Suppressor macrophage (primary cell): ENCODE measurements around the gene NEURL2.
"Not testable (repeated sequence)": the region's sequence is repeated elsewhere in the genome, so short reads cannot be mapped to it uniquely, and the experiment has no call there.

Experiments used
- DNase-seq, 4 experiments: peaks; one replicate each; pipeline ENCODE4 v3.0.0-alpha.2; 2020 to 2022

NEURL2 gene

GRCh38 chr20:45899046-45899835 is 8.2 kb upstream of the NEURL2 start:
- no peak for DNase-seq

GRCh38 chr20:45898285-45898684 is 7.3 kb upstream of the NEURL2 start:
- DNase-seq: no peak

- DNase-seq: no peak
Observed at GRCh38 chr20:45897692-45898091, 6.7 kb upstream of the NEURL2 start.

DNA sequence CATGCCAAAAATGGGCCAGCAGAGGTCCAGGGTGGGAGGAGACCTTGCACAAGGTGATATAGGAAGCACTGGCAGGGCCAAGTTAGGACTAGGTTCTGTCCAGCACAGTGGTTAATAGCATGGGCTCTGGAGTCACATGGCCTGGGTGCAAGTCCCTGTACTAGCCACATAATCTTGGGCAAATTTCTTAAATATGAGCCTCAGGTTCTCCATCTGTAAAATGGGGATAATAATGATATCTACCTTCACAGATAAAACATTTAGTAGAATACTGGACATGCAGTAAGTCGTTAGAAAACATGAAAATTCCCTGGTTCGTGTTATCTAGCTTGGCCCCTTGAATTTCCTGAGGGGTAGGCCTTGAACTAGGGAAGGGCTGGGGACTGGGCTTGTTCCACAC is 6.3 kb upstream of the NEURL2 start:
- no peak for DNase-seq

DNA sequence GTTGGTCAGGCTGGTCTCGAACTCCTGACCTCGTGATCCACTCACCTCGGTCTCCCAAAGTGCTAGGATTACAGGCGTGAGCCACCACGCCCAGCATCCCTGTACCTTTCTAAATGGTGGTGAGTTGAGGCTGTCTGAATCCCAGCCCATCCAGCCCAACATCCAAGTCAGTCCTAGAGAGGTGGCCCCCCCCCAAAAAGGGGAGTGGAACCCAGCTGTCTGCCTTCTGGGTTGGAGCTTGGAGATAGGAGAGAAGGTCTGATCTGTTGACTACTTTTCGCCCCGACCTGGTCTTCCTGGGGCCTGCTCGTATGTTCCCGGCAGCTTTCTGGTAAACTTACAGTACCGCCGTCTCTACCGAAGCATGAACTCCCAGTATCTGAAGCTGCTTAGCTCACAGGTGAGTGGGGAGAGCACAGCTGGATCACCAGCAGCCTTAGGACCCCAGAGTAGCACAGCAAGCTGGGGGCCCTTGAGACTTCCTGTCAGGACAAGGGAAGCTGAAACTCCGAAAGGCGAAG is 5.7 kb upstream of the NEURL2 start:
- DNase-seq: no peak

GRCh38 chr20:45894797-45895196 is 3.8 kb upstream of the NEURL2 start:
- no peak for DNase-seq

GRCh38 chr20:45893831-45894230 is 2.8 kb upstream of the NEURL2 start:
- no peak for DNase-seq

- DNase-seq: peak in 3 of 4 experiments; percentile 18 to 33 (median 21)
Observed at GRCh38 chr20:45892828-45893500, 2.0 kb upstream of the NEURL2 start.

DNA sequence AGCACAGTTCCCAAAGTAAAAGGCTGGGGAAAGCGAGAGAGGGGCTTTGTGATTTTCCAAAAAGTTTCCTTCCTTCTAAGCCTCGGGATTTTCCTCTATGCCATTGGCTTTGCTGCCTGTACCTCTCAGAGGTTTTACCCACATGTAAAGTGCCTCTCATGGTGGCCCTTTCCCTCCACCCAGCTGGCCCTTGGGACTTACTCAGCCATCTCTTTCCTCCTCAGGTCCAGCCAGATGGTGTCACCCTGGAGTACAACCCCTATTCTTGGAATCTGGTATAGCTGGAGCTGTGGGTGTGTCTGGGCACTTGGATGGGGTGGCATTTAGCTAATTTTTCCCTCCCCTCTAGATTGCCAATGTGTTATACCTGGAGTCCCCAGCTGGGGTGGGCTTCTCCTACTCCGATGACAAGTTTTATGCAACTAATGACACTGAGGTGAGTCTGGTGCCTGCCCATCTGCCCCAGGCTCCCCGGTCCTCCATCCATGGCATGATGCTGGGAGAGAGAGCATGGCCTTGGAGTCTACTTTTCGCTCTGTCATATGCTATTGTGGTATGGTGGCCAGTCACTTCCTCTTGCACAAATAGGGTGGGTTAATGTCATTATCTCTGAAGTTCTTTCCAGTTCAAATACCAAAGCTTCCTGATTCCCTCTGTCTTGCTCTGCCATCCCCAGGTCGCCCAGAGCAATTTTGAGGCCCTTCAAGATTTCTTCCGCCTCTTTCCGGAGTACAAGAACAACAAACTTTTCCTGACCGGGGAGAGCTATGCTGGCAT is 1.2 kb upstream of the NEURL2 start:
- DNase-seq: peak; percentile 26 to 63 (median 58)

GRCh38 chr20:45890077-45890984 is 677 bp downstream of the NEURL2 start:
- peak; percentile 78 to 88 (median 82) for DNase-seq

- DNase-seq: no peak
Observed at GRCh38 chr20:45888681-45889080, 2.3 kb downstream of the NEURL2 start.

GRCh38 chr20:45887346-45887715 is 3.7 kb downstream of the NEURL2 start, which contains the start of gene SPATA25:
Gene SPATA25, minus strand, starts transcription at chr20:45887622. Its CDS starts 32 bp downstream, at chr20:45887590.
- DNase-seq: no peak

DNA sequence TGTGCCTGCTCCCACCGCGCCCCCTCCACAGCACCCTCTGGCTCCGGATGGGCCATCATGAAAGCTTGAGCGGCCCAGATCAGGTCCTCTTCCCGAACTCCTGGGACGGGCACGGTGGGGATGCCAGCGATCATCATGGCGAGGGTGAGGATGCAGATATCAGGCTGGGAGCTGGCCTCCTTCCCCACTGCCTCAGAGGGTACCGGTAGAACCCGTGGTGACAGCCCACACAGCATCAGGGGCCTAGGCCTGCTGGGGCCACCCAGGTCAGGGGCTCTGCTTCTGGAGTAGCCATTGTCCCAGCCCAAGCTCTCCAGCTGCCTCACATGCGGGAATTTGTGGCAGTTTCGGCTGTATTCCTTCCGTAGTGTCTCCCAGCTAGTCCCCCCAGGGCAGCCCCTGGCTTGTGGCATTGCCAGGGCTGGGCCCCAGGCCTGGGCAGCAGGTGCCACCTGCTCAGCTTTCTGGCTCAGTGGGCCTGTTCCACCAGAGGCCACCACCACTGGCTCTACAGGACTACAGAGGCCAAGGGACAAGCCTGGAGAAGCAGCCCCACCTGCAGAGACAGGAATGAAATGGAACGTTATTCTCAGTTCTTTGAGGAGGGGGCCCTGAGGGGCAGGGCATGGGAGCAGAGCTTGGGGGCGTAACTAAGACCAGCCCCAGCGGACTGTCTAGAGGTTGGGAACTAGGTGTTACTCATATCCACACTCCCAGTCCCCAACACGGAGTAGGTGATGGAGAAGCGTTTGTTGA is 4.2 kb downstream of the NEURL2 start:
- no peak for DNase-seq

GRCh38 chr20:45883100-45883469 is 7.9 kb downstream of the NEURL2 start:
- DNase-seq: no peak

DNA sequence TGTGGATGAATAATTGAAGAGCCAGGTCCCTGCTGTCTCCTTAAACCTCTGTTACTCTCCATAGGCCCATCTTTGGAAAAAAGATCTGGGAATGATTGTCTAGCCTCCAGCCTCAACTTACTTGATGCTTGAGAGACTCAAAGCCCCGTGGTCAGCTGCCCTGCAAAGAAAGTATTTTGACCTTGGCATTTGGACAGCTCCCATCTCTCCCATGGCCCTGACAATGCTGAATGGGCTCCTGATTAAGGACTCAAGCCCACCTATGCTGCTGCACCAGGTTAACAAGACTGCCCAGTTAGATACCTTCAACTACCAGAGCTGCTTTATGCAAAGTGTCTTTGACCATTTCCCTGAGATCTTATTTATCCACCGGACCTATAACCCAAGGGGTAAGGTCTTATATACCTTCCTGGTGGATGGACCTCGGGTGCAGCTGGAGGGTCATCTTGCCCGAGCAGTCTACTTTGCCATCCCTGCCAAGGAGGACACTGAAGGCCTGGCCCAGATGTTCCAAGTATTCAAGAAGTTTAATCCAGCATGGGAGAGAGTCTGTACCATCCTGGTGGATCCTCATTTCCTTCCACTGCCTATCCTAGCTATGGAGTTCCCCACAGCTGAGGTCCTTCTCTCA is 8.4 kb downstream of the NEURL2 start:
- DNase-seq: no peak

- peak; percentile 99 for DNase-seq
Observed at GRCh38 chr20:45880988-45881788, 9.8 kb downstream of the NEURL2 start, which contains the start of gene ZSWIM1. Gene ZSWIM1, plus strand, starts transcription at chr20:45881227. Its CDS starts 1,366 bp downstream, at chr20:45882593.

GRCh38 chr20:45878076-45878761 is 12.8 kb downstream of the NEURL2 start:
- no peak for DNase-seq

DNA sequence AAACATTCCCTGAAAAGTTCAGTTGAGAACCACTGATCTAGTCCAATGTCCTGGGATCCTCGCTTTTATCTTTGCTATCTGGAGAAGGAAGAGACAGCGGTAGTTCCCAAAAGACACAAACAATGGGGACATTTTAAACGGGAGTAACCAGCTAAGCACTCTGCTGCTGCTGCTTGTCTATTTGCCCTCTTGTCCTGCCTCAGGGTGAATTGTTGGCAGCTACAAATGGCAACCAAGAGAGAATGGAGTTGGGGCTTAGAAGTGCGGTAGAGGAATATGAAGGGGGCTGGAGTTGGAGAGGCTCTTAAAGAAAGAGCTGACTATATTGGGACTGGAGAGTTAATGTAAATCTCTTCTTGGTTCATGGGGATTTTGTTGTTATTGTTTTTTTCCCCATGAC is 16.4 kb downstream of the NEURL2 start:
- DNase-seq: no peak

DNA sequence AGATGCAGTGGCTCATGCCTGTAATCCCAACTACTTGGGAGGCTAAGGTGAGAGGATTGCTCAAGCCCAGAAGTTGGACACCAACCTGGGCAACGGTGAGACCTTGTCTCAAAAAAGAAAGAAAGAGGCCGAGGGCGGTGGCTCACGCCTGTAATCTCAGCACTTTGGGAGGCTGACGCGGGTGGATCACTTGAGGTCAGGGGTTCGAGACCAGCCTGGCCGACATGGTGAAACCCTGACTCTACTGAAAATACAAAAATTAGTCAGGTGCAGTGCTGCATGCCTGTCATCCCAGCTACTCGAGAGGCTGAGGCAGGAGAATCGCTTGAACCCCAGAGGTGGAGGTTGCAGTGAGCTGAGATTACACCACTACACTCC is 16.9 kb downstream of the NEURL2 start:
- DNase-seq: not testable (repeated sequence)
